ENCODE data around the gene PRM3.

DNA sequence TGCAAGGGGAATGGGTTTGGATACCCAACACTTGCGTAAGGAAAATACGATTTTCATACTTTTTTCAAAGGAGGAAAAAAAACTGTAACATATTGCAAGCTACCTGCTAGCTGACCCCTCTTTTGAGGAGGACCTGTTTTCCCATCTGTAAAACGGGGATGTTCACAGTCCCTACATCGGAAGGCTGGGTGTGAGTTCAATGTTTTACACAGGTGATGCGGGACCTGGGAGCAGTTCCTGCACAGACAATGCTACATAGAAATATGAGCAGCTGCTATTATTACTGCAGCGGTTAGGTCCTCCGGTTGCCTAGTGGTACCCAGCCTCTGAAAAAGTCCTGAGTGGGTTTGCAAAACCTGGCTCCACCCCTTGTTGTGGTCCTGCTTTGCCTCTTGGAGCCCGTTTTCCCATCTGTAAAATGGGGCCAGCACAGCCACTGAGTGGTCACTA lies 20.9 kb downstream of the PRM3 start:
- TF ChIP-seq, protein P1, sequence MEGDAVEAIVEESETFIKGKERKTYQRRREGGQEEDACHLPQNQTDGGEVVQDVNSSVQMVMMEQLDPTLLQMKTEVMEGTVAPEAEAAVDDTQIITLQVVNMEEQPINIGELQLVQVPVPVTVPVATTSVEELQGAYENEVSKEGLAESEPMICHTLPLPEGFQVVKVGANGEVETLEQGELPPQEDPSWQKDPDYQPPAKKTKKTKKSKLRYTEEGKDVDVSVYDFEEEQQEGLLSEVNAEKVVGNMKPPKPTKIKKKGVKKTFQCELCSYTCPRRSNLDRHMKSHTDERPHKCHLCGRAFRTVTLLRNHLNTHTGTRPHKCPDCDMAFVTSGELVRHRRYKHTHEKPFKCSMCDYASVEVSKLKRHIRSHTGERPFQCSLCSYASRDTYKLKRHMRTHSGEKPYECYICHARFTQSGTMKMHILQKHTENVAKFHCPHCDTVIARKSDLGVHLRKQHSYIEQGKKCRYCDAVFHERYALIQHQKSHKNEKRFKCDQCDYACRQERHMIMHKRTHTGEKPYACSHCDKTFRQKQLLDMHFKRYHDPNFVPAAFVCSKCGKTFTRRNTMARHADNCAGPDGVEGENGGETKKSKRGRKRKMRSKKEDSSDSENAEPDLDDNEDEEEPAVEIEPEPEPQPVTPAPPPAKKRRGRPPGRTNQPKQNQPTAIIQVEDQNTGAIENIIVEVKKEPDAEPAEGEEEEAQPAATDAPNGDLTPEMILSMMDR (IDR thresholded peaks at IDR 0.05): no peak
- no peak for TF ChIP-seq POLR2A (IDR thresholded peaks at IDR 0.05)

Data from gastroesophageal sphincter (tissue), 3 donors.